ENCODE results near the gene NFATC2. TPM values are rescaled to one million over a fixed set of nuclear protein-coding genes. Genes with fewer than 3 reads are reported as not detected.

Gene NFATC2
- total and polyA plus RNA-seq, 2 of the 8 experiments (the other 6 are each of a cell fraction or from before 2014, with no cell fraction given), result 0.27 to 0.91 TPM

DNA sequence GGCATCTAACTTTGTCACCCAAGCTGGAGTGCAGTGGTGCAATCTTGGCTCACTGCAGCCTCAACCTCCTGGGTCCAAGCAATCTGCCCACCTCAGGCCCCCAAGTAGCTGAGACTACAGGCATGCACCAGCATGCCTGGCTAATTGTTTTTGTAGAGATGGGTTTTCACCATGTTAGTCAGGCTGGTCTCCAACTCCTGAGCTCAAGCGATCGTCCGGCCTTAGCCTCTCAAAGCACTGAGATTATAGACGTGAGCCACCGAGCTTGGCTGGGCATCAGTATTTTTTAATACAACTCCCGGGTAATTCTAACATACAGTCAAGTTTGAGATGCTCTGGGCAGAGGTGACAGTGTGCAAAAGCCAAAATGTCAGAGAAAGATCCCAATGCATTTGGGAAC, 73.5 kb downstream of the NFATC2 start:
- no peak overlapping the region for H3K18ac ChIP-seq (ENCODE audit: extremely low read depth, low read length)
- no peaks in the 10 kb centered on the region for H3K79me2 ChIP-seq (ENCODE audit: control insufficient read depth in 1 of 2, insufficient read depth in 2 of 2, low read length in 2 of 2)
- H4K8ac ChIP-seq (ENCODE audit: extremely low read depth, insufficient read depth, low read length), result 0 out of 2 replicates have a peak overlapping the region, but pooled peaks have one; percentile 23
- POLR2A ChIA-PET (ENCODE audit: partially characterized antibody), result no interaction called here
- H3K4me1 ChIP-seq (replicated peaks in 1 of 4; ENCODE audit: control insufficient read depth in 3 of 4, insufficient read depth in 4 of 4, low read length in 3 of 4), result no peaks in the 10 kb centered on the region
- H3K27me3 ChIP-seq (replicated peaks in 1 of 4; ENCODE audit: control insufficient read depth in 3 of 4, extremely low read depth in 1 of 4, insufficient read depth in 3 of 4, low read length in 3 of 4), result no peaks in the 10 kb centered on the region
- no peak overlapping the region for H2AK5ac ChIP-seq (ENCODE audit: low read depth, low read length)
- H3K4me2 ChIP-seq (ENCODE audit: insufficient read depth in 1 of 2, low read depth in 2 of 2, low read length in 2 of 2), result no peak overlapping the region
- CTCF ChIA-PET (ENCODE audit: partially characterized antibody), result interaction anchor here (0.6 kb wide), 1 partner anchor 98 kb away, joined by 4 read pairs; no protein-coding TSS in a partner anchor
- no peak overlapping the region for H3K56ac ChIP-seq (replicated peaks; ENCODE audit: insufficient read length, low read depth, low read length)
- H2BK120ac ChIP-seq (replicated peaks; ENCODE audit: low read depth, low read length), result no peak overlapping the region
- no peaks in the 10 kb centered on the region for H3K36me3 ChIP-seq (ENCODE audit: control insufficient read depth in 2 of 4, insufficient read depth in 4 of 4, low read length in 3 of 4)
- DNase-seq (ENCODE audit: low read depth in 1 of 2, low spot score in 2 of 2) (no peak), FAIRE-seq (no peak)
- H2BK15ac ChIP-seq (ENCODE audit: low read length), result no peak overlapping the region
- no peak overlapping the region for H2BK12ac ChIP-seq (ENCODE audit: low read depth, low read length)
- H4K91ac ChIP-seq (replicated peaks; ENCODE audit: insufficient read length, low read length), result no peak overlapping the region
- peaks cover 0 to 2% of the 10 kb centered on the region in 2 experiments for H4K20me1 ChIP-seq (replicated peaks in 1 of 2; ENCODE audit: control insufficient read depth in 1 of 2, insufficient read depth in 2 of 2, low read length in 2 of 2)
- no peak overlapping the region for H3K9ac ChIP-seq (replicated peaks in 1 of 4; ENCODE audit: extremely low read depth in 1 of 4, low read depth in 3 of 4, low read length in 3 of 4)
- no peaks in the 10 kb centered on the region for H3K23me2 ChIP-seq (ENCODE audit: low read depth, low read length)
- 91% methylated on average over 6 of the region's 6 CpGs; no CpG with 5 or more reads in 1 of the 2 experiments for WGBS, 2 experiments (ENCODE audit: extremely low coverage in 1 of 2, insufficient coverage in 1 of 2, insufficient read length in 1 of 2, insufficient replicate concordance in 2 of 2, low coverage in 1 of 2, low lambda C conversion rate in 2 of 2, missing lambda C conversion rate in 1 of 2)
- H2BK5ac ChIP-seq (ENCODE audit: low read depth, low read length), result no peak overlapping the region
- H4K5ac ChIP-seq (ENCODE audit: insufficient read length, low read depth, low read length), result no peak overlapping the region
- H2BK20ac ChIP-seq (ENCODE audit: low read length), result no peak overlapping the region
- H3K79me1 ChIP-seq (ENCODE audit: low read depth, low read length), result no peaks in the 10 kb centered on the region
- H3K4ac ChIP-seq (replicated peaks; ENCODE audit: insufficient read length, low read depth, low read length), result no peak overlapping the region
- no peak overlapping the region for H3K23ac ChIP-seq (ENCODE audit: insufficient read length)
- H3K4me3 ChIP-seq (ENCODE audit: extremely low read depth in 1 of 4, insufficient read depth in 2 of 4, low read depth in 3 of 4, low read length in 4 of 4), result no peak overlapping the region
- H3K9me3 ChIP-seq (ENCODE audit: insufficient read depth in 2 of 2, low read depth in 1 of 2, low read length in 1 of 2), result no peaks in the 10 kb centered on the region
- no peak overlapping the region for H2AFZ ChIP-seq (ENCODE audit: low read length)
- no peak overlapping the region for H3K27ac ChIP-seq (ENCODE audit: low read depth, low read length)
- H3K14ac ChIP-seq (ENCODE audit: insufficient read length), result no peak overlapping the region
- TF ChIP-seq TAF1 (IDR thresholded peaks at IDR 0.05; ENCODE audit: low read depth, low read length) (no peak), CBX8 (IDR thresholded peaks at IDR 0.05; ENCODE audit: borderline replicate concordance, low read depth, low read length) (no peak), POU5F1 (IDR thresholded peaks at IDR 0.05; ENCODE audit: low read depth, low read length) (no peak), CHD2 (IDR thresholded peaks at IDR 0.05; ENCODE audit: low read length) (no peak), GABPA (IDR thresholded peaks at IDR 0.05; ENCODE audit: borderline replicate concordance, insufficient read depth, low read length) (no peak), SUZ12 (IDR thresholded peaks at IDR 0.05; ENCODE audit: low read length) (no peak), SP1 (IDR thresholded peaks at IDR 0.05; ENCODE audit: low read depth, low read length) (no peak), PHF8 (conservative IDR thresholded peaks at IDR 0.05; ENCODE audit: low read depth, low read length) (no peak)
- TF ChIP-seq, protein P1, sequence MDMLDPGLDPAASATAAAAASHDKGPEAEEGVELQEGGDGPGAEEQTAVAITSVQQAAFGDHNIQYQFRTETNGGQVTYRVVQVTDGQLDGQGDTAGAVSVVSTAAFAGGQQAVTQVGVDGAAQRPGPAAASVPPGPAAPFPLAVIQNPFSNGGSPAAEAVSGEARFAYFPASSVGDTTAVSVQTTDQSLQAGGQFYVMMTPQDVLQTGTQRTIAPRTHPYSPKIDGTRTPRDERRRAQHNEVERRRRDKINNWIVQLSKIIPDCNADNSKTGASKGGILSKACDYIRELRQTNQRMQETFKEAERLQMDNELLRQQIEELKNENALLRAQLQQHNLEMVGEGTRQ (IDR thresholded peaks at IDR 0.05; ENCODE audit: low read length), result no peak
- TF ChIP-seq, protein P2, sequence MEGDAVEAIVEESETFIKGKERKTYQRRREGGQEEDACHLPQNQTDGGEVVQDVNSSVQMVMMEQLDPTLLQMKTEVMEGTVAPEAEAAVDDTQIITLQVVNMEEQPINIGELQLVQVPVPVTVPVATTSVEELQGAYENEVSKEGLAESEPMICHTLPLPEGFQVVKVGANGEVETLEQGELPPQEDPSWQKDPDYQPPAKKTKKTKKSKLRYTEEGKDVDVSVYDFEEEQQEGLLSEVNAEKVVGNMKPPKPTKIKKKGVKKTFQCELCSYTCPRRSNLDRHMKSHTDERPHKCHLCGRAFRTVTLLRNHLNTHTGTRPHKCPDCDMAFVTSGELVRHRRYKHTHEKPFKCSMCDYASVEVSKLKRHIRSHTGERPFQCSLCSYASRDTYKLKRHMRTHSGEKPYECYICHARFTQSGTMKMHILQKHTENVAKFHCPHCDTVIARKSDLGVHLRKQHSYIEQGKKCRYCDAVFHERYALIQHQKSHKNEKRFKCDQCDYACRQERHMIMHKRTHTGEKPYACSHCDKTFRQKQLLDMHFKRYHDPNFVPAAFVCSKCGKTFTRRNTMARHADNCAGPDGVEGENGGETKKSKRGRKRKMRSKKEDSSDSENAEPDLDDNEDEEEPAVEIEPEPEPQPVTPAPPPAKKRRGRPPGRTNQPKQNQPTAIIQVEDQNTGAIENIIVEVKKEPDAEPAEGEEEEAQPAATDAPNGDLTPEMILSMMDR (IDR thresholded peaks at IDR 0.05; ENCODE audit: control extremely low read depth in 1 of 3, insufficient read depth in 1 of 3, low read depth in 1 of 3, low read length in 3 of 3), result no peak
